ENCODE results near the gene ABCC3. TPM values are rescaled to one million over a fixed set of nuclear protein-coding genes. Genes with fewer than 3 reads are reported as not detected.
A peak's percentile ranks its signal among the peaks of the same experiment; 100 is the strongest.
"Not testable (repeated sequence)": the region's sequence is repeated elsewhere in the genome, so short reads cannot be mapped to it uniquely, and the experiment has no call there.

ABCC3 gene
- total RNA-seq, 3 donors from 2014 or later: 6.1 to 122 (median 81.0) TPM

- Histone ChIP-seq H3K27me3 (no peaks in the 10 kb centered on the region), H3K9me3 (no peaks in the 10 kb centered on the region), H3K27ac (no peak overlapping the region), H3K4me1 (peaks cover 0 to 27% of the 10 kb centered on the region in 2 donors), H3K4me3 (no peak overlapping the region), H3K36me3 (no peaks in the 10 kb centered on the region)
- TF ChIP-seq POLR2A (IDR thresholded peaks at IDR 0.05) (no peak), POLR2AphosphoS5 (IDR thresholded peaks at IDR 0.05) (no peak), CTCF (IDR thresholded peaks at IDR 0.05) (no peak)
- intact Hi-C loops (cut with DNase I; ENCODE audit: low total_unique reads): no loop called here
- no peak for DNase-seq (ENCODE audit: low spot score in 2 of 2)
Observed at GRCh38 chr17:50722746-50723145, 88.1 kb downstream of the ABCC3 start.

- H3K27me3 ChIP-seq; H3K27ac ChIP-seq; H3K9me3 ChIP-seq; intact Hi-C loops (cut with DNase I; ENCODE audit: low total_unique reads); H3K4me3 ChIP-seq; DNase-seq (ENCODE audit: low spot score in 2 of 2); H3K36me3 ChIP-seq: not testable (repeated sequence)
- peaks cover 0 to 27% of the 10 kb centered on the region in 2 donors for H3K4me1 ChIP-seq
Observed at GRCh38 chr17:50724622-50725021, 89.9 kb downstream of the ABCC3 start.

- H3K4me3 ChIP-seq: no peak overlapping the region
- TF ChIP-seq POLR2AphosphoS5 (IDR thresholded peaks at IDR 0.05) (no peak), POLR2A (IDR thresholded peaks at IDR 0.05) (no peak), CTCF (IDR thresholded peaks at IDR 0.05) (no peak)
- no peaks in the 10 kb centered on the region for H3K9me3 ChIP-seq
- no peak for DNase-seq (ENCODE audit: low spot score in 2 of 2)
- H3K36me3 ChIP-seq: no peaks in the 10 kb centered on the region
- peaks cover 0 to 27% of the 10 kb centered on the region in 2 donors for H3K4me1 ChIP-seq
- intact Hi-C loops (cut with DNase I; ENCODE audit: low total_unique reads): no loop called here
- no peaks in the 10 kb centered on the region for H3K27me3 ChIP-seq
- no peak overlapping the region for H3K27ac ChIP-seq
Observed at GRCh38 chr17:50725769-50726655, 91.3 kb downstream of the ABCC3 start.

- intact Hi-C loops (cut with DNase I; ENCODE audit: low total_unique reads): no loop called here
- H3K27ac ChIP-seq: no peak overlapping the region
Observed at GRCh38 chr17:50728112-50728429, 93.4 kb downstream of the ABCC3 start.

GRCh38 chr17:50728881-50729765 is 94.4 kb downstream of the ABCC3 start:
- Histone ChIP-seq H3K27ac (no peak overlapping the region), H3K4me3 (peak overlapping the region in 1 of 3 donors; percentile 5), H3K9me3 (no peaks in the 10 kb centered on the region), H3K4me1 (peaks cover 0 to 11% of the 10 kb centered on the region in 2 donors), H3K27me3 (no peaks in the 10 kb centered on the region), H3K36me3 (no peaks in the 10 kb centered on the region)
- intact Hi-C loops (cut with DNase I; ENCODE audit: low total_unique reads): no loop called here
- no peak for DNase-seq (ENCODE audit: low spot score in 2 of 2)
- TF ChIP-seq POLR2AphosphoS5 (IDR thresholded peaks at IDR 0.05) (no peak), POLR2A (IDR thresholded peaks at IDR 0.05) (no peak), CTCF (IDR thresholded peaks at IDR 0.05) (no peak)

More at GRCh38 chr17:50728112-50728429, 93.4 kb downstream of the ABCC3 start:
- no peaks in the 10 kb centered on the region for H3K9me3 ChIP-seq
- H3K27me3 ChIP-seq: no peaks in the 10 kb centered on the region
- TF ChIP-seq CTCF (IDR thresholded peaks at IDR 0.05) (no peak), POLR2A (IDR thresholded peaks at IDR 0.05) (no peak), POLR2AphosphoS5 (IDR thresholded peaks at IDR 0.05) (no peak)
- no peak for DNase-seq (ENCODE audit: low spot score in 2 of 2)
- no peaks in the 10 kb centered on the region for H3K36me3 ChIP-seq
- no peak overlapping the region for H3K4me3 ChIP-seq
- H3K4me1 ChIP-seq: peaks cover 0 to 21% of the 10 kb centered on the region in 2 donors

Data from breast epithelium (tissue), 4 donors.